Astrocyte of the spinal cord (primary cell): Measurements from ENCODE around the gene TBL3.
A peak's percentile ranks its signal among the peaks of the same experiment; 100 is the strongest.

Experiments
- DNase-seq: peaks from one replicate; pipeline ENCODE4 v3.0.0; 2011; ENCODE audit warnings: low read depth, low spot score
- H3K4me3 ChIP-seq: 2 replicates; pipeline ENCODE4 v1.5.1; 2011; ENCODE audit warnings: low read depth, mild to moderate bottlenecking, low read length, moderate library complexity
- in situ Hi-C: cut with HindIII; loops from 2 replicates; pipeline ENCODE4 v1.10.0; 2017; ENCODE audit warnings: low sequenced_read_pairs
- TF ChIP-seq, protein P1 (sequence below): IDR thresholded peaks from 2 replicates; pipeline ENCODE4 v1.5.1; 2012; ENCODE audit warnings: low read depth, mild to moderate bottlenecking, low read length, inconsistent platforms

The TBL3 gene

DNA sequence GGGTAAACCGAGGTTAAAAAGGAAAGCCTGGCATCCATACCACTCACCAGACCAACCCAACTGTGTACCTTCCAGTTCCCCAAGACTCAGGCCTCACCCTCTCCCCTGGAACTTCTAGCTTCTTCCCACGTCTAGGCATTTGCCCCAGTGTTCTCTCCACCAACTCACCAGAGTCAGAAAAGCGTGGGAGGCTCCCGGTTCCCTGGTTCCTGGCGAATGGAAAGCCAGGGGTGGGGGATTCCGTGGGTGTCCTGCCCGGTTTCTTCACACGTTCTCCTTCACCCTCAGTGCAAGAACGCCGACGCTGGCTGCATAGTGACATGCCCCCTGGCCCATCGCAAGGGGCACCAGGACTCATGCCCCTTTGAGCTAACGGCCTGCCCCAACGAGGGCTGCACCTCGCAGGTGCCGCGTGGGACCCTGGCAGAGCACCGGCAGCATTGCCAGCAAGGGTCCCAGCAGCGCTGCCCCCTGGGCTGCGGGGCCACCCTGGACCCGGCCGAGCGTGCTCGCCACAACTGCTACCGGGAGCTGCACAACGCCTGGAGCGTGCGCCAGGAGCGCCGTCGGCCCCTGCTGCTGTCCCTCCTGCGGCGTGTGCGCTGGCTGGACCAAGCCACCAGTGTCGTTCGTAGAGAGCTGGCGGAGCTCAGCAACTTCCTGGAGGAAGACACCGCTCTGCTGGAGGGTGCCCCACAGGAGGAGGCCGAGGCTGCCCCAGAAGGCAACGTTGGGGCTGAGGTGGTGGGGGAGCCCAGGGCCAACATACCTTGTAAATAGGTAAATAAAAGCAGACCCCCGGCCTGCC, 3.5 kb upstream of the TBL3 start:
- TF ChIP-seq, protein P1, sequence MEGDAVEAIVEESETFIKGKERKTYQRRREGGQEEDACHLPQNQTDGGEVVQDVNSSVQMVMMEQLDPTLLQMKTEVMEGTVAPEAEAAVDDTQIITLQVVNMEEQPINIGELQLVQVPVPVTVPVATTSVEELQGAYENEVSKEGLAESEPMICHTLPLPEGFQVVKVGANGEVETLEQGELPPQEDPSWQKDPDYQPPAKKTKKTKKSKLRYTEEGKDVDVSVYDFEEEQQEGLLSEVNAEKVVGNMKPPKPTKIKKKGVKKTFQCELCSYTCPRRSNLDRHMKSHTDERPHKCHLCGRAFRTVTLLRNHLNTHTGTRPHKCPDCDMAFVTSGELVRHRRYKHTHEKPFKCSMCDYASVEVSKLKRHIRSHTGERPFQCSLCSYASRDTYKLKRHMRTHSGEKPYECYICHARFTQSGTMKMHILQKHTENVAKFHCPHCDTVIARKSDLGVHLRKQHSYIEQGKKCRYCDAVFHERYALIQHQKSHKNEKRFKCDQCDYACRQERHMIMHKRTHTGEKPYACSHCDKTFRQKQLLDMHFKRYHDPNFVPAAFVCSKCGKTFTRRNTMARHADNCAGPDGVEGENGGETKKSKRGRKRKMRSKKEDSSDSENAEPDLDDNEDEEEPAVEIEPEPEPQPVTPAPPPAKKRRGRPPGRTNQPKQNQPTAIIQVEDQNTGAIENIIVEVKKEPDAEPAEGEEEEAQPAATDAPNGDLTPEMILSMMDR = no peak
- in situ Hi-C loops = no loop called here
- no peak overlapping the region for H3K4me3 ChIP-seq
- DNase-seq = no peak

DNA sequence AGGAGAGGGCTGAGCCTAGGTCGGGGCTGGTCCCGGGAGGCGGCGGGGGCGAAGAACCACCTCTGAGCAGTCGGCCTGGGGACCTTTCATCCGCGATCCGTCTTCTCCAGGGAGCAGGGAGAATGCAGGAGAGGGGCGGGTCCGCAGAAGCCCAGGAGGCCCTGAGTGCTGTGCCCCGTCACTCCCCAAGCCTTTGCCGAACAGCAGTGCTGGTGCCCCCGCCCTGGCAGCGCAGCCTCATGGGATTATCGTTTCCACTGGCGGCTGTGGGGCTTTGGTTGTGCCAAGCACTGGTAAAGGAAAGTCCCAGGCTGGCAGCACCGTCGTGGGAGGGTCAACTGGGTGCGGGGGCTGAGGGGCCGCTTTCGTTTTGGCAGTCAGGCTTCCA, 631 bp downstream of the TBL3 start:
- DNase-seq = no peak
- peak overlapping the region; percentile 59 for H3K4me3 ChIP-seq
- TF ChIP-seq, protein P1 = no peak
- in situ Hi-C loops = no loop called here

DNA sequence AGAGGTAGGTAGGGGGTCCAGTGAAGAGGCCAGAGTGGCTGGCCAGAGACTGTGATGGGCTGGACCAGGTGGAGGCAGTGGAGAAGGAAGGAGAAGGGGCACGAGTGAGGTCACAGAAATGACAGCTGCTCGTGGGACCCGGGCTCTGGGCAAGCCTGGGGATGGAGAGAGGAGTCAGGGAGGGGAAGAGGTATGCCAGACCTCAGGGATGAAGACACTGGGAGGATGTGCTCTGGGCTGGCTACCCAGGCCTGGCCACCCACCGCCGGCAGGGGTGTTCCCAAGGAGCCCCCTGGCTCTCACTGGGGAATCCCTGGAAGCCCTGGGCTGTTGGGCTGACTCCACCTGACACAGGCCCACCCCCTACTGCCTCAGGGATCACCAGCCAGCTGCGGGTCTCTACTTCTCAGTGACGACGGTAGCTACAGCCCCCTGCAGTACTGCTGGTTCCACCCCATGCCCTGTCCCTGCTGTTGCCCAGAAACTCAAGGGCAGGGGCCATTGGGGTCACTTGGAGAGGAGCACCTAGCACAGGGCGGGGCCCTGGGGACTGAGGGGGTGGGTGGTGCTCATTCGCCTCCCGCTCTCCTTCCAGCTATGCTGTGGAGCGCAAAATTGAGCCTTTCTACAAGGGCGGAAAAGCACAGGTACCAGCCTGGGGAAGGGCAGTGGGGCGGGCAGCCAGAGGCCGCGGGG, 1.8 kb downstream of the TBL3 start:
- H3K4me3 ChIP-seq = no peak overlapping the region
- in situ Hi-C loops = no loop called here
- TF ChIP-seq, protein P1 = no peak
- no peak for DNase-seq

DNA sequence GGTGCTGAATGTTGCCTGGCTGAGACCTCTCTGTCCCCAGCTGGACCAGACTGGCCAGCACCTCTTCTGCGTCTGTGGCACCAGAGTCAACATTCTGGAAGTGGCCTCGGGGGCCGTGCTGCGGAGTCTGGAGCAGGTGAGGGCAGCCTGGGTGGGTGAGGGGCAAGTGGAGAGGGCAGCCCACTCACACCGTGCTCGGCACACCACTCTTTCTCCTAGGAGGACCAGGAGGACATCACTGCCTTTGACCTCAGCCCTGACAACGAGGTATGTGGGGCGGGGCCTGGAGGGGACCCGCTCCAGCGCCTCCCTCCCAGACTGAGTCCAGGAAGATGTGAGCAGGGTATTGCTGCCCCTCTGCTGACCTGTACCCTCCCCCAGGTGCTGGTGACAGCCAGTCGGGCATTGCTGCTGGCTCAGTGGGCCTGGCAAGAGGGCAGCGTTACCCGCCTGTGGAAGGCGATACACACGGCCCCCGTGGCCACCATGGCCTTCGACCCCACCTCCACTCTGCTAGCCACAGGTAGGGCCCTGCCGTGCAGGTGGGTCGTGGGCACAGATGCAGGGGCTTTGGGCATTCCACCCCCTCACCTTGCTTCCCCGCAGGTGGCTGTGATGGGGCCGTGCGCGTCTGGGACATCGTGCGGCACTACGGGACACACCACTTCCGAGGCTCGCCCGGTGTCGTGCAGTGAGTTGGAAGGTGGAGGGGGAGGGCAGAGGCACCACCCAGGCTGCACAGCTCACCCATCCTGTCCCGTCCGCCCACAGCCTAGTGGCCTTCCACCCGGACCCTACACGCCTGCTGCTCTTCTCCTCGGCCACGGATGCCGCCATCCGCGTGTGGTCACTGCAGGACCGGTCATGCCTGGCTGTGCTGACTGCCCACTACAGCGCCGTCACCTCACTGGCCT, 2.6 kb downstream of the TBL3 start:
- TF ChIP-seq, protein P1 = no peak
- no peak overlapping the region for H3K4me3 ChIP-seq
- in situ Hi-C loops = no loop called here
- no peak for DNase-seq

DNA sequence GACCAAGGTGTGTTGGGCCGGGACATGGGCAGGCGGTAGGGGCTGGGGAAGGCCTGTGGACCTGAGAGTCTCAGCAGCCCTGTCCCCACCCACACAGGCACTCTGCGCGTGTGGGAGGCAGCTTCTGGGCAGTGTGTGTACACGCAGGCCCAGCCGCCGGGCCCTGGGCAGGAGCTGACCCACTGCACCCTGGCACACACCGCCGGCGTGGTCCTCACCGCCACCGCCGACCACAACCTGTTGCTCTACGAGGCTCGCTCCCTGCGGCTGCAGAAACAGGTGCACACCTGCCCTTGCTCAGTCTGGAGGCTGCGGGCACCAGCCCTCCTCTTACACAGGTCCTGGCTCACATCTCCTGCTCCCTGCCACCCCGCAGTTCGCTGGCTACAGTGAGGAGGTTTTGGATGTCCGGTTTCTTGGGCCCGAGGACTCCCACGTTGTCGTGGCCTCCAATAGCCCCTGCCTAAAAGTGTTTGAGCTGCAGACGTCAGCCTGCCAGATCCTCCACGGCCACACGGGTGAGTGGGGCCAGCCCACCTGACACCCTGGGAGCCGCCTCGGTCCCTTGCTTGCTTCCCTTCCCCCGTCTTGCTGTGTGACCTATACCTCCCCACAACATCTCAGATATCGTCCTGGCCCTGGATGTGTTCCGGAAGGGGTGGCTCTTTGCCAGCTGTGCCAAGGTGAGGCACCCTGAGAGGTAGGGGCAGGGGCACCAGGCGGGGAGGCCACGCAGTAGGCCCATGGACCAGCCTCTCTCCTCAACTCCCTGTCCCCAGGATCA, 3.8 kb downstream of the TBL3 start:
- no peak overlapping the region for H3K4me3 ChIP-seq
- TF ChIP-seq, protein P1 = no peak
- in situ Hi-C loops = no loop called here
- no peak for DNase-seq

DNA sequence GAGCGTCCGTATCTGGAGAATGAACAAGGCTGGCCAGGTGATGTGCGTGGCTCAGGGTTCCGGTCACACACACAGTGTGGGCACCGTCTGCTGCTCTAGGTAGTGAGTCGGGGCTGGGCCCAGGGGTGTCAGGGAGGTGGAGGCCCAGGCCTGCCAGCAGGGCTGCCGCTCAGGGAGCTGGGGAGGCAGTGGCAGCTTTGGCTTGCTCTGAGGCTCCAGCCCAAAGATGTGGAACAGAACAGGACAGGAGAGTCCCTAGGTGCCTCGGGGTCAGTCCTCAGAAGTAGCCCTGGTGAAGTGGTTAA, 4.3 kb downstream of the TBL3 start:
- DNase-seq = no peak
- in situ Hi-C loops = no loop called here
- no peak overlapping the region for H3K4me3 ChIP-seq
- TF ChIP-seq, protein P1 = no peak
